ENCODE data around the gene TP63. TPM values are rescaled to one million over a fixed set of nuclear protein-coding genes. Genes with fewer than 3 reads are reported as not detected.

TP63 gene
- polyA plus RNA-seq, 5 donors, result 0.28 to 1.1 (median 0.51) TPM

GRCh38 chr3:189851682-189852081 is 220.5 kb downstream of the TP63 start:
- no peak for DNase-seq

- DNase-seq, result no peak
Measured at GRCh38 chr3:189853906-189854305, 222.7 kb downstream of the TP63 start.

- no peak for DNase-seq
Measured at GRCh38 chr3:189860296-189860695, 229.1 kb downstream of the TP63 start.

- DNase-seq, result no peak
Measured at GRCh38 chr3:189862385-189862998, 231.3 kb downstream of the TP63 start.

- no peak for DNase-seq
Measured at GRCh38 chr3:189863031-189863430, 231.8 kb downstream of the TP63 start.

- no peak for DNase-seq
Measured at GRCh38 chr3:189868061-189868460, 236.9 kb downstream of the TP63 start.

GRCh38 chr3:189869165-189869564 is 238.0 kb downstream of the TP63 start:
- DNase-seq, result no peak

GRCh38 chr3:189871418-189871817 is 240.2 kb downstream of the TP63 start:
- DNase-seq, result no peak

- no peak for DNase-seq
Measured at GRCh38 chr3:189883113-189883753, 252.0 kb downstream of the TP63 start.

- DNase-seq, result no peak
Measured at GRCh38 chr3:189890496-189890895, 259.3 kb downstream of the TP63 start.

- no peak for DNase-seq
Measured at GRCh38 chr3:189896533-189896932, 265.3 kb downstream of the TP63 start.

- DNase-seq, result no peak
Measured at GRCh38 chr3:189897406-189897805, 266.2 kb downstream of the TP63 start.

GRCh38 chr3:189898559-189899153 is 267.5 kb downstream of the TP63 start:
- no peak for DNase-seq

GRCh38 chr3:189899186-189899585 is 268.0 kb downstream of the TP63 start:
- no peak for DNase-seq

GRCh38 chr3:189900578-189900977 is 269.4 kb downstream of the TP63 start:
- DNase-seq, result no peak

- no peak for DNase-seq
Measured at GRCh38 chr3:189901481-189901880, 270.3 kb downstream of the TP63 start.

GRCh38 chr3:189902230-189903186 is 271.3 kb downstream of the TP63 start:
- no peak for DNase-seq

GRCh38 chr3:189903562-189904250 is 272.5 kb downstream of the TP63 start:
- no peak for DNase-seq

- DNase-seq, result no peak
Measured at GRCh38 chr3:189907803-189908202, 276.6 kb downstream of the TP63 start.

GRCh38 chr3:189908646-189909045 is 277.5 kb downstream of the TP63 start:
- DNase-seq, result no peak

- no peak for DNase-seq
Measured at GRCh38 chr3:189909139-189909538, 277.9 kb downstream of the TP63 start.

GRCh38 chr3:189909573-189909972 is 278.4 kb downstream of the TP63 start:
- no peak for DNase-seq

Data from right lung (tissue), 5 donors.